GM11168 (cell line): ENCODE data around the gene KLF4.

Source experiments
- in situ Hi-C: fragments of 300-500 bp; cut with MboI; formaldehyde crosslinking; loops from one replicate; pipeline ENCODE4 v1.12.0; 2022; ENCODE audit warnings: low sequenced_read_pairs; ENCODE audit not compliant: unreplicated experiment

Gene KLF4

DNA sequence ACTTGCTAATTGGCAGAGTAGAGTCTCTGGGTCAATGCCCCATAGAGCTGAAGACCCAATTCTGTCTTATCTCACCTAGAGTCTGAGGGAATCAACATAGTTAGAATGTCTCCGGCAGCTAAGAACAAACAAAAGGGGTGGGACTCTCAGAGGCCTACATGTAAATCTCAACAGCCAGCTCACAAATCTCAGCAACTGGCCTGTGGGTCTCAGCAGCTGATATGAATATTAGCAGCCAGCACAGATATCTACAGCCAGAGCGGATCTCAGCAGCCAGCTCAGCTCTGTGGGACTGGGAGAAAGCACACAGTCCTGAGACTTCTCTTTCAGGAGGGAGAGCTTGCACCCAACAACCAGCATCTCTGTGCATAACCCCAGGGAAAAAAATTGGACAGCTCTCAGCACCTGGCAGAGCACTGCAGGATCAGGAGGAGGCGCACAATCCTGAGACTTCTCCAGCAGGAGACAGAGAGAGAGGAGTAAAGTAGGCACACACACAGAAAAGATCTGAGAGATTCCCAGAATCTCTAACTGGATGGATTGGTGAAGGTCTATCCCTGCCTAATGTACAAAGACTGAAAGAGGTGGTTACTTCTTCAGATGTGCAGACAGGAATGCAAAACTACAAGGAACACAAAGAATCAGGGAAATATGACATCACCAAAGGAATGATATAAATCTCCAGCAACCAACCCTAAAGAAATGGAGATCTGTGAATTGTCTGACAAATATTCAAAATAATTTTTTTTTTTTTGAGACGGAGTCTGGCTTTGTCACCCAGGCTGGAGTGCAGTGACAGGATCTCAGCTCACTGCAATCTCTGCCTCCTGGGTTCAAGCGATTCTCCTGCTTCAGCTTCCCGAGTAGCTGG lies 29.2 kb downstream of the KLF4 start:
- in situ Hi-C loops = loop anchor here (25.0 kb wide), 2 partner anchors 1102 to 1302 kb away; no protein-coding TSS in a partner anchor

DNA sequence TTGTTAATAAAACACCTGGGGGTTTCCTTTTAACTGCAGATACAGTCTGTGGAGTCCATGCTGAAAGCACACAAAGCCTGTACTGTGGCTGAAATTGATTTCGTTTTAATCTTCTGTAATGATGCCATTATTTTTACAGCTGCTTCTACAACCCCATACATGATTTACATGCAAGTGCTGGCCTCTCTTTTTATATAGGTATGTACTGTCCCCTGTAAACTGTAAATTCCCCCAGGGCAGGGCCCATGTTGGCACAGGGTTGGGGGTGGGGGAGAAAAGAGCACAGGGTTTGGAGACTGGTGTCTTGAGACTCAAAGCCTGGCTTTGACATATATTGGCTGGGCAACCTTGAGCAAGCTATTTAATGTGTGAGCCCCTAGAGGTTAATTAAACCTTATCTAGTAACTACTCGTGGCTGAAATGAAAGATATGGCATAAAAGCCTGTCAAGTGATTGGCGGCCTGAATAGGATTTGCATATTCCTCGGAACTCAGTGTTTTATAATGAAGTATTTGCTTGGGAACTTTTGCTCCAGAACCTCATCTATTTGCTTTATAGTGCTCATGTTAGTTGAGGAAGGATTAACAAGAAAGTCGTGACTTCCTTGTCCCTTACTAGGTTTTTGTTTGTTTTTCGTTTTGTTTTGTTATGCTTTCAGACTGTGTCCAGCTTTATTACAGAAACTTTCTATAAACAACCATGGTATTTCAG lies 34.0 kb downstream of the KLF4 start:
- in situ Hi-C loops = loop anchor here (25.0 kb wide), 2 partner anchors 1107 to 1307 kb away; no protein-coding TSS in a partner anchor

DNA sequence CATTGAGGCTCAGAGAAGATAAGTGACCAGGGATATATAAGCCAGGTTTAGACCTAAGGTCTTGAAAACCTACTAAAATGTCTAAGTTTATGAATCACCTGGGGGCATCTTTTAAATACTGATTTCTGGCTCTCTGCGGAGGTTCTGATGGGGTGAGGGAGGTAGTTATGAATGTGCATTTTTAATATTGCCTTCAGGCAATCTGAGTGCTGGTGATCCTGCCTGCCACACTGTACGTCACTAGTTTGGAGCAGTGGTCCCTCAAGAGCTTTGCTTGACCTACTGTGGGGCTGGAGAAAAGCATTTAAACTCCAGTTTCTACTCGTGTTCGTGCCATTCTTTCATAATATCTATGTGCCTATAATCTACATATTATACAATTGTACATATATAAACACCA lies 36.1 kb downstream of the KLF4 start:
- in situ Hi-C loops = loop anchor here (25.0 kb wide), 2 partner anchors 1109 to 1309 kb away; no protein-coding TSS in a partner anchor

DNA sequence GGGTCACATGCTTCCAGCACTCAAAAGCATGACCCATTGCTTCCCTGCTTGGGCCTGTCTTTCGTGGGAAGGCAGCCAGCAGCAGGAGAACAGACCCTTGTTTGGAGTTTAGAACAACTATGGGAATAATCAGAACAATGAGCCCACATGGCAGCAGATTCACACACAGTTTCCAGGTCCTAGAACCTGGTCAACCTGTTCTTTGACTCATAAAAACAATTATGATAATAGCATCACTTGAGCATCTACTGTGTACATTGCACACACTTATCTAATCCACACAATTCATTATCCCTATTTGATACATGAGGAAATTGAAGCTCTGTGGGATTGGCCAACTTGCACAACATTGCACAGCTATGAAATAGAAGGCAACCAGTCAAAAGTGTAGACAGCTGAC lies 41.7 kb downstream of the KLF4 start:
- in situ Hi-C loops = no loop called here

DNA sequence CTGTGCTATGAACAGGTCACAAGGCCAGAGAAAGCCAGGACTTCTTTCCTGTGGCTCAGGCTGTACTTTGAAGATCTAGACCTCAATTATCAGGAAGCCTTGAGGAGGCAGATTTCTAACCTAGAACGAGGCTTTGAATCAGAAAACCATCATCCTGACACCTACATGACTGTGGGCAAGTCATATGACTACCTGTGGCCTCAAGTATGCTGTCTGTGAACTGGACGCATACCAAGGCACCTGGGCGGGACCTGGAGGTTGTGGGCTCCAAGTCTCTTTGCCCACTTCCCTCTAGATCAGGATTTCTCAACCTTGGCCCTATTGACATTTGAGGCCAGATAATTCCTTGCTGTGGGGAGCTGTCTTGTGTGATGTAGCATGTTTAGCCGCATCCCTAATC lies 42.5 kb downstream of the KLF4 start:
- in situ Hi-C loops = no loop called here

DNA sequence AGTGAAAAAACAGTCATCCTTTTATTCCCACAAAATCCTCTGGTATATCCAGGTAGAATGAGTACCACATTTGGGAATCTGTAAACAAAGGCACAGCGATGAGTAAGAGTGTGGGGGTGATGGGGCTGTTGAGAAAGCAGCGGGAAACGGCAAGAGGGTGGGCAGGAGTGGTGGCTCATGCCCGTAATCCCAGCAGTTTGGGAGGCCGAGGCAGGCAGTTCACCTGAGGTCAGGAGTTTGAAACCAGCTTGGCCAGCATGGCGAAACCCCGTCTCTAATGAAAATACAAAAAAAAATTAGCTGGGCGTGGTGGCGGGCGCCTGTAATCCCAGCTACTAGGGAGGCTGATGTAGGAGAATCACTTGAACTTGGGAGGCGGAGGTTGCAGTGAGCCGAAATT lies 43.1 kb downstream of the KLF4 start:
- in situ Hi-C loops = no loop called here

DNA sequence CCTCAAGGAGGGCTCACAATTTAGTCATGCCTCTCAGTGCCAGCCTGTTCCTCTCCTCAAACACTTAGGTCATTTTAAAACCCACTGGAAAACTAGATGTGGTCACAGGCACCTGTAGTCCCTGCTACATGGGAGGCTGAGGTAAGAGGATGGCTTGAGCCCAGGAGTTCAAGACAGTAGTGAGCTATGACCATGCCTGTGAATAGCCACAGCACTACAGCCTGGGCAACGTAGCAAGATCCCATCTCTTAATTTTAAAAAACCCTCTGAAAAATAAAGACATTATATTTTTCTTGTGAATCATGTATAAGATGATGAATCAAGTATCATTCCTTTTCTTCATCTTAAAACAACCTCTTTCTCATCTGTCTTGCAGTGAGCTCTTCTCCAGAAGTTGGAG lies 45.8 kb downstream of the KLF4 start:
- in situ Hi-C loops = no loop called here

DNA sequence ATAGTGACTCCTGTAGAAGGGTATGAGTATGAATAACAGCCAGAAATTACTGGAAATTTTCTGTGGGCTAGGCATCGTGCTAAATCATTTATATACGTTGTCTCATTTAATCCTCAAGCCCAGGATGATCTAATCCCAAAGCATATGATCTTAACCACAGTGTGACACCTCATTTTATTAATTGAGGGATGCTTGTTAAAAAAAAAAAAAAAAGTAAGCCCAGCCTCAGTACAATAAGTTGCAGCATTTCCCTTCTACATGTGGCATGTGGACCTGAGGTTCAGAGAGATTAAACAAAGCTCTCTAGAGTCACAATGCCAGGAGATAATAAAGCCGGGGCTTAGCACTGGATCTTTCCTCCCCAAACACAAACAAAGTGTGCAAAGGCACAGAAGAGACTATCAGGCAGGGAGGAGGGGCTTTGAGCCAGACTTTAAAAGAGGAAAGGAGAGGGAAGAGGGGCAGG lies 49.5 kb downstream of the KLF4 start:
- in situ Hi-C loops = no loop called here

DNA sequence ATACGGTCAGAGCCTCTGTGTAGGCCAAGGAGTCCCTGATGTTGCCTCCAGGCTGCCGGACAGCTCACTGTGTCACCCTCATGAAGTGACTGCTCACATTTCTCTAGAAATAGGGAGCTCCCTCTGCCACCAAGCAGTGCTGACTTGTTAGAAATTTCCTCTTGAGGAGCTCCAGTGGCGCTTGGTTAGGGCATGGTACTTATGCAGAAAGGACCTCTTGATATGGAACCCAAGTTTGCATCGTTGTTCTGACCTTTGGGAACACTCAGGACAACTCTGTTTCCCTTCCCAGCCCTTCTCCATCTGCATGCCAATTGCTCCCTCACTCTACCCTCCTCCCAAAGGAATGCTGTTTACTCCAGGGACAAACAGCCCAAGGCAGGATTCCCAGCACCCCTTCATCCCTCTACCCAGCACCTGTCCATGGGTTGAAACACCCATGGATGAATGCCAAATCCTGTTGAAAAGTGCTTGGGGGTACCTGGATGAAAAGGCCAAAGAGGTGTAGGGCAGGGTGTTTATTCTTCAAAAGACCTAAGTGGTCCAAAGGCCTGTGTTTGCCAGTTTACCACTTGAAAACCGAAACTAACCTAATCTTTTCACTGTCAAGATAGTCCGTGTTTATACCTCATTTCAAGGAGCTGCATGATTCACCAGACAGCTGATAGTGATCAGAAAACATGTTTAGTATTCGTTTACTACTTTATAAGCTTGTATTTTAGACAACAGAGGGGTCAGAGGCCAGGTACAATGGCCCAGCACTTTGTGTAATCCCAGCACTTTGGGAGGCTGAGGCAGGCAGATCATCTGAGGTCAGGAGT lies 51.1 kb downstream of the KLF4 start:
- in situ Hi-C loops = no loop called here

DNA sequence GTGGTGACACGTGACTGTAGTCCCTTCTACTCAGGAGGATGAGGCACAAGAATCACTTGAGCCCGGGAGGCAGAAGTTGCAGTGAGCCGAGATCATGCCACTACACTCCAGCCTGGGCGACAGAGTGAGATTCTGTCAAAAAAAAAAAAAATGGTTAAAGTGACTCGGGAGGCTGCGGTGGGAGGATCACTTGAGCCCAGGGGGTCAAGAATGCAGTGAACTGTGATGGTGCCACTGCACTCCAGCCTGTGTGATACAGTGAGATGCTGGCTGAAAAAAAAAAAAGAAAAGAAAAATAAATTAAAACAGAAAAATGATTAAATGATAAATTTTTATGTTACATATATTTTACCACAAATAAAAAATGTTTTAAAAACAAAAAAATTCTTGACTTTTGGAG lies 51.9 kb downstream of the KLF4 start:
- in situ Hi-C loops = no loop called here

DNA sequence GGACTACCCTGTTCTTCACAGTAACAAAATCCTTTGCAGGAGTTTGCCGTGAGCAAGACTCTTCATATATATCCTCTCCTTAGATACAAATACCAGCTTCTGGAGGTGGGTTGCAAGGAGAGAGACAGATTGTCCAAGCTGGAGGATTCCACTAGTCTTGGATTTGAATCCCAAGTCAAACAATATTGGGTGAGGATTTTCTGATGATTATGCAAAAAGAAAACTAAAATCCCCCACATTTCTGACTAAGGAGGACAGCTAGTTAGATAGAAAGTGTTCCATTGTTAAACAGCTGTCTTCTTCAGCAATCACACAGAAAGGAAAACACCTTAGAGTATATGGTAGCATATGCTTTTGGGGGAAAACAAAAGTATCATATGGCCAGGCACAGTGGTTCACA lies 54.2 kb downstream of the KLF4 start:
- in situ Hi-C loops = no loop called here
